Mesendoderm (in vitro differentiated cells): ENCODE results near the gene SLC2A4.
A peak's percentile ranks its signal among the peaks of the same experiment; 100 is the strongest.
"Not testable (repeated sequence)": the region's sequence is repeated elsewhere in the genome, so short reads cannot be mapped to it uniquely, and the experiment has no call there.

Source experiments
- DNase-seq: peaks from one replicate; pipeline ENCODE4 v3.0.0; 2013
- H2AK5ac ChIP-seq: 2 replicates; pipeline ENCODE4 v1.6.1; 2013; ENCODE audit warnings: low read length, inconsistent platforms
- H2BK120ac ChIP-seq: 2 replicates; pipeline ENCODE4 v1.6.1; 2013; ENCODE audit warnings: low read depth, mild to moderate bottlenecking, low read length, moderate library complexity, mixed read lengths
- H2BK15ac ChIP-seq: replicated peaks from 2 replicates; pipeline ENCODE4 v1.6.1; 2013; ENCODE audit warnings: low read depth, mild to moderate bottlenecking, moderate library complexity
- H2BK5ac ChIP-seq: 2 replicates; pipeline ENCODE4 v1.6.1; 2013; ENCODE audit warnings: low read length, inconsistent platforms
- H3K18ac ChIP-seq: 2 replicates; pipeline ENCODE4 v1.6.1; 2013; ENCODE audit warnings: mild to moderate bottlenecking, low read length, mixed read lengths
- H3K23ac ChIP-seq: one replicate; pipeline ENCODE4 v1.6.1; 2013; ENCODE audit warnings: low read length
- H3K27ac ChIP-seq: 2 replicates; pipeline ENCODE4 v1.5.1; 2013; ENCODE audit warnings: low read depth, mild to moderate bottlenecking, inconsistent platforms, low read length, moderate library complexity
- H3K27me3 ChIP-seq: 2 replicates; pipeline ENCODE4 v1.6.1; 2013; ENCODE audit warnings: low read length, control low read depth, mild to moderate bottlenecking, inconsistent platforms; ENCODE audit not compliant: insufficient read depth, poor library complexity
- H3K36me3 ChIP-seq: 2 replicates; pipeline ENCODE4 v1.6.1; 2013; ENCODE audit warnings: low read length, inconsistent platforms; ENCODE audit not compliant: control insufficient read depth, insufficient read depth
- H3K4ac ChIP-seq: one replicate; pipeline ENCODE4 v1.6.1; 2013; ENCODE audit warnings: low read depth, mild to moderate bottlenecking, low read length, moderate library complexity
- H3K4me1 ChIP-seq: 2 replicates; pipeline ENCODE4 v1.6.1; 2013; ENCODE audit warnings: low read depth, low read length, inconsistent platforms; ENCODE audit not compliant: control insufficient read depth
- H3K4me2 ChIP-seq: 2 replicates; pipeline ENCODE4 v1.6.1; 2013; ENCODE audit warnings: low read length
- H3K4me3 ChIP-seq: 2 replicates; pipeline ENCODE4 v1.5.1; 2013; ENCODE audit warnings: mild to moderate bottlenecking, low read length
- H3K56ac ChIP-seq: one replicate; pipeline ENCODE4 v1.6.1; 2013; ENCODE audit warnings: low read length
- H3K79me1 ChIP-seq: 2 replicates; pipeline ENCODE4 v1.6.1; 2013; ENCODE audit warnings: low read length, inconsistent platforms
- H3K79me2 ChIP-seq: 2 replicates; pipeline ENCODE4 v1.6.1; 2013; ENCODE audit warnings: mild to moderate bottlenecking, low read length; ENCODE audit not compliant: control insufficient read depth, insufficient read depth
- H3K9ac ChIP-seq: 2 replicates; pipeline ENCODE4 v1.6.1; 2013; ENCODE audit warnings: low read length, inconsistent platforms
- H4K5ac ChIP-seq: one replicate; pipeline ENCODE4 v1.6.1; 2013; ENCODE audit warnings: low read length
- H4K8ac ChIP-seq: one replicate; pipeline ENCODE4 v1.6.1; 2013; ENCODE audit warnings: low read depth, mild to moderate bottlenecking, control low read depth, low read length, moderate library complexity
- WGBS: extraction: QIAGEN DNeasy Blood & Tissue Kit; methylation state at CpG from one replicate; pipeline ENCODE4 v1.1.7; 2013; ENCODE audit warnings: low lambda C conversion rate, missing lambda C conversion rate; ENCODE audit not compliant: insufficient coverage; ENCODE audit errors: extremely low coverage; 5-methylcytosine and 5-hydroxymethylcytosine counted together

SLC2A4 gene

DNA sequence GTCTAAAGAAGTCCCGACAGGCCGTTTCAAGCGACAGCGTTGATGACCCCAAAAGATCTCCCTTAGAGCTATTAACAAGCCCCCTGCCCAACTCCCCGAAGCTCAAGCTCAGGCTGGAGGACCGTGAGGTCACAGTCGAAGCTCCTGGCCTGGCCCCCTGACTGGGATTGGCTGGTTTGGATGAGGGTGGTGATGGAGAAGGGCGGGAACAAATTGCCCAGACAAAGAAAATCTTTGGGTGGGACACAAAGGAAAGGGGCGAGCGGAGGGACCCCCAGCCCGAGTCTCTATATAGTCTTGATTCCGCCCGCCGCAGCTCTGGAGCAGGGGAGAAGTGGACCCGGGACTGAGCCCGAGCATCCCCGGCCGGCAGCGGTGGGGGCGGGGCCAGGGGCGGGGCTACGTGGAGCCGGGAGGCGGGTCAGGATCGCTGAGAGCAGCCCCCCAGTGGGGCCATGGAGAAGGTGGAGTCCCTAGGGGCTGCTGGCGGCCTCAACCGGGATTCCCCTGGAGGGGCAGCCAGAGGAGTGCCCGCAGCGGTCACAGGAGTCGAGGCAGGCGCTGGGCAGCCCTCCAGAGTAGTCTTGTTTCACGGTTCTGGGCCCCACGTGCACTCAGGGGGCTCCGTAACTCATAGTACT lies 48.6 kb downstream of the SLC2A4 start:
- WGBS: no CpG with 5 or more reads among the region's 34 CpGs
- peak; percentile 94 for DNase-seq

GRCh38 chr17:7330638-7331015 lies 49.1 kb downstream of the SLC2A4 start:
- H3K4me3 ChIP-seq: no peak overlapping the region

More for the DNA sequence above, 48.6 kb downstream of the SLC2A4 start:
- Histone ChIP-seq H4K8ac (no peak overlapping the region), H3K4ac (peak overlapping the region; percentile 71), H4K5ac (no peak overlapping the region), H3K4me3 (peak overlapping the region; percentile 74), H2BK15ac (no peak overlapping the region), H3K56ac (peak overlapping the region; percentile 94), H3K79me1 (peaks cover 11% of the 10 kb centered on the region), H3K4me1 (no peaks in the 10 kb centered on the region), H3K18ac (peak overlapping the region; percentile 84), H2BK5ac (no peak overlapping the region), H3K23ac (no peak overlapping the region), H3K27ac (peak overlapping the region; percentile 78), H3K79me2 (peaks cover 13% of the 10 kb centered on the region), H2AK5ac (no peak overlapping the region), H3K9ac (peak overlapping the region; percentile 91), H3K27me3 (no peaks in the 10 kb centered on the region), H2BK120ac (peak overlapping the region; percentile 50), H3K4me2 (peak overlapping the region; percentile 100), H3K36me3 (peaks cover 4% of the 10 kb centered on the region)

DNA sequence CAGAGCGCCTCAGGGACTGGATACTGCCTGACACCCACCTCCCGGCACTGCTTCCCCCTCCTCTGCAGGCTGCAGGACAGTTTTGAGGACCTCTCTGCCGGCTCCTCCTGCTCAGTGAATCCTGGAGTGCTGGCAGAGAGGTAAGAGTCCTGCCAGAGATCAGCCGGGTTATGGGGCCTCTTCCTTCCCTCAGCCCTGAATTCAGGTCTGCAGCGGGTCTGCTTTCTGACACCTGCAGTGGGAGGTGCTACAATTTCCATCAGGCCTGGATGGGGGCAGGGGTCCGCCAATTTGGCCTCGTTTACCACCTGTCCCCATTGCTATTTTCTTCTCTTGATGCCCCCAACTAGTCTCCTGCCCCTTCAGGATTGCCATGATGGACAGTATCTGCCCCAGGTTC lies 50.6 kb downstream of the SLC2A4 start:
- peaks cover 13% of the 10 kb centered on the region for H3K79me2 ChIP-seq
- no peak overlapping the region for H3K4me2 ChIP-seq
- H3K4me3 ChIP-seq: no peak overlapping the region
- H3K79me1 ChIP-seq: peaks cover 11% of the 10 kb centered on the region
- no peak overlapping the region for H3K9ac ChIP-seq
- no peak overlapping the region for H3K18ac ChIP-seq
- H3K36me3 ChIP-seq: no peaks in the 10 kb centered on the region
- no peak overlapping the region for H2BK5ac ChIP-seq
- no peak for DNase-seq
- H4K8ac ChIP-seq: no peak overlapping the region
- no peak overlapping the region for H3K4ac ChIP-seq
- H3K27me3 ChIP-seq: no peaks in the 10 kb centered on the region
- H2AK5ac ChIP-seq: no peak overlapping the region
- WGBS: no CpG with 5 or more reads among the region's 7 CpGs
- H3K23ac ChIP-seq: no peak overlapping the region
- H2BK15ac ChIP-seq: no peak overlapping the region
- H2BK120ac ChIP-seq: no peak overlapping the region
- no peak overlapping the region for H3K56ac ChIP-seq
- H3K4me1 ChIP-seq: peaks cover 5% of the 10 kb centered on the region
- H4K5ac ChIP-seq: no peak overlapping the region
- no peak overlapping the region for H3K27ac ChIP-seq

More at GRCh38 chr17:7330638-7331015, 49.1 kb downstream of the SLC2A4 start:
- peak overlapping the region; percentile 80 for H3K9ac ChIP-seq
- no peak overlapping the region for H3K27ac ChIP-seq
- DNase-seq: no peak
- no peak overlapping the region for H2BK15ac ChIP-seq
- no peak overlapping the region for H2BK5ac ChIP-seq
- H3K4me2 ChIP-seq: peak overlapping the region; percentile 59
- H3K18ac ChIP-seq: peak overlapping the region; percentile 84
- H3K23ac ChIP-seq: no peak overlapping the region
- H3K79me2 ChIP-seq: peaks cover 13% of the 10 kb centered on the region
- no CpG with 5 or more reads among the region's 13 CpGs for WGBS
- H3K4me1 ChIP-seq: no peaks in the 10 kb centered on the region
- peak overlapping the region; percentile 71 for H3K4ac ChIP-seq
- H4K5ac ChIP-seq: peak overlapping the region; percentile 2
- peaks cover 11% of the 10 kb centered on the region for H3K79me1 ChIP-seq
- H3K56ac ChIP-seq: peak overlapping the region; percentile 84
- H4K8ac ChIP-seq: no peak overlapping the region
- no peaks in the 10 kb centered on the region for H3K27me3 ChIP-seq
- peaks cover 4% of the 10 kb centered on the region for H3K36me3 ChIP-seq
- H2AK5ac ChIP-seq: no peak overlapping the region
- peak overlapping the region; percentile 50 for H2BK120ac ChIP-seq

GRCh38 chr17:7332600-7333069 lies 51.1 kb downstream of the SLC2A4 start:
- H2BK120ac ChIP-seq, DNase-seq, H2BK15ac ChIP-seq, H3K23ac ChIP-seq, H3K4me3 ChIP-seq, H4K5ac ChIP-seq, H3K27ac ChIP-seq, H3K79me1 ChIP-seq, H3K27me3 ChIP-seq, H3K36me3 ChIP-seq, H3K4me2 ChIP-seq, H3K4ac ChIP-seq, H3K18ac ChIP-seq, H4K8ac ChIP-seq, H2AK5ac ChIP-seq, H3K4me1 ChIP-seq, H3K56ac ChIP-seq, H2BK5ac ChIP-seq, H3K9ac ChIP-seq: not testable (repeated sequence)
- no CpG with 5 or more reads among the region's 14 CpGs for WGBS
- peaks cover 11% of the 10 kb centered on the region for H3K79me2 ChIP-seq

GRCh38 chr17:7334938-7335538 lies 53.5 kb downstream of the SLC2A4 start:
- Histone ChIP-seq H3K9ac (no peak overlapping the region), H4K5ac (no peak overlapping the region), H3K4me3 (no peak overlapping the region), H3K27me3 (no peaks in the 10 kb centered on the region), H2BK5ac (no peak overlapping the region), H4K8ac (no peak overlapping the region), H2BK120ac (no peak overlapping the region), H3K79me1 (no peaks in the 10 kb centered on the region), H3K4me2 (no peak overlapping the region), H3K18ac (no peak overlapping the region), H3K4ac (no peak overlapping the region), H3K4me1 (peaks cover 5% of the 10 kb centered on the region), H3K27ac (no peak overlapping the region), H2AK5ac (no peak overlapping the region), H3K79me2 (no peaks in the 10 kb centered on the region), H2BK15ac (no peak overlapping the region), H3K56ac (no peak overlapping the region), H3K23ac (no peak overlapping the region), H3K36me3 (no peaks in the 10 kb centered on the region)
- no CpG with 5 or more reads among the region's 3 CpGs for WGBS
- no peak for DNase-seq
